ENCODE measurements around the gene CLCN1. TPM values are rescaled to one million over a fixed set of nuclear protein-coding genes. Genes with fewer than 3 reads are reported as not detected.

CLCN1 gene
- total RNA-seq, 2 donors from 2014 or later: not detected

GRCh38 chr7:143385891-143386781, 70.2 kb downstream of the CLCN1 start:
- Histone ChIP-seq H3K4me3 (no peak overlapping the region), H3K9me3 (no peaks in the 10 kb centered on the region), H3K9ac (ENCODE audit: low read depth in 2 of 2, low read length in 2 of 2) (no peak overlapping the region), H3K27me3 (no peaks in the 10 kb centered on the region), H3K4me1 (peaks cover 7% of the 10 kb centered on the region), H3K36me3 (no peaks in the 10 kb centered on the region), H3K27ac (no peak overlapping the region)
- intact Hi-C loops (cut with DNase I): loop anchor here (10.0 kb wide), 1 partner anchor 121 kb away; the partner anchor contains the start of gene GSTK1
- TF ChIP-seq CTCF (IDR thresholded peaks at IDR 0.05): no peak
- no peak for DNase-seq

GRCh38 chr7:143387156-143387975, 71.5 kb downstream of the CLCN1 start:
- no peaks in the 10 kb centered on the region for H3K9me3 ChIP-seq
- intact Hi-C loops (cut with DNase I): loop anchor here (10.0 kb wide), 1 partner anchor 123 kb away; the partner anchor contains the start of gene GSTK1
- H3K36me3 ChIP-seq: no peaks in the 10 kb centered on the region
- no peak for TF ChIP-seq CTCF (IDR thresholded peaks at IDR 0.05)
- no peak overlapping the region for H3K4me3 ChIP-seq
- H3K27me3 ChIP-seq: no peaks in the 10 kb centered on the region
- DNase-seq: no peak
- H3K4me1 ChIP-seq: peaks cover 12% of the 10 kb centered on the region
- H3K27ac ChIP-seq: no peak overlapping the region
- H3K9ac ChIP-seq (ENCODE audit: low read depth in 2 of 2, low read length in 2 of 2): no peak overlapping the region

GRCh38 chr7:143388051-143388450, 72.1 kb downstream of the CLCN1 start:
- Histone ChIP-seq H3K27me3 (no peaks in the 10 kb centered on the region), H3K27ac (no peak overlapping the region), H3K9me3 (no peaks in the 10 kb centered on the region), H3K36me3 (no peaks in the 10 kb centered on the region), H3K4me3 (no peak overlapping the region), H3K4me1 (peaks cover 6% of the 10 kb centered on the region), H3K9ac (ENCODE audit: low read depth in 2 of 2, low read length in 2 of 2) (no peak overlapping the region)
- intact Hi-C loops (cut with DNase I): loop anchor here (10.0 kb wide), 1 partner anchor 123 kb away; the partner anchor contains the start of gene GSTK1
- no peak for TF ChIP-seq CTCF (IDR thresholded peaks at IDR 0.05)
- no peak for DNase-seq

- no peaks in the 10 kb centered on the region for H3K36me3 ChIP-seq
Measured at GRCh38 chr7:143388491-143389101, 72.7 kb downstream of the CLCN1 start.

More at GRCh38 chr7:143388491-143389101, 72.7 kb downstream of the CLCN1 start:
- TF ChIP-seq CTCF (IDR thresholded peaks at IDR 0.05): no peak
- DNase-seq: no peak
- H3K4me1 ChIP-seq: peaks cover 6% of the 10 kb centered on the region
- no peak overlapping the region for H3K9ac ChIP-seq (ENCODE audit: low read depth in 2 of 2, low read length in 2 of 2)
- intact Hi-C loops (cut with DNase I): loop anchor here (10.0 kb wide), 1 partner anchor 124 kb away; the partner anchor contains the start of gene GSTK1
- no peak overlapping the region for H3K27ac ChIP-seq
- no peaks in the 10 kb centered on the region for H3K9me3 ChIP-seq
- no peak overlapping the region for H3K4me3 ChIP-seq
- H3K27me3 ChIP-seq: no peaks in the 10 kb centered on the region
